ENCODE data around the gene SERPINI1.

SERPINI1 gene

DNA sequence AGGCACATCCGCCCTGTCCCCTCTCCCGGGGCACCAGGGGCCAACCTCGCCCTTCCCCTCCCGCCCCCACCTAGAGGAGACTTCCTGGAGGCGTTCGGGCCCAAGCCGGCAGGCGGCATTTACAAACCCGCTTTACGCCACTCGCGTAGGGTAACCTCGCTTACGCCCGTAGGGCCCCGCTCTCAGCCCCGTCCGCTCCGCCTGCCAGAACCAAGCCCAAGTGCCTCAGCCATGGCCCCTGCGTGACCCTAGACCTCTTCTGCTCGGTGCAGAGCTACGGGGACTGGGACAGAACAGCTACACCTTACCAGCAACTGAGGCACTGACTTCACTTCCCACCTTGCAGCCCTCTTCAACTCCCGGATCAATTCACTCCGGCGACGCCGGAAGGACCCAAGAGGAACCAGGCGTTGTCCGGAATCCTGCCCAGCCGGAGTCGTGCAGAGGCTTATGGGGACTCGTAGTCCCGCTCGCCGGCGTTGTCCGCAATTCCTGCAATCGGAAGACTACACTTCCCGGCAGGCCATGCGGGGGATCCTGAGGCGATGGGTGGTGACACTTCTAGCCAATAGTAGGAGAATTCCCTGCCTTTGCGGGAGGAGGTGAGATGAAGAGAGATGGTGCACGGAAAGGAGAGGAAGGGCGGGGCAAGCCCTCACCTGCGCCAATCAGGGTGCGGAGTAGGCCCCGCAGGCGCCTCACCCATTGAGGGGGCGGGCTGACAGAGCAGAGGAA is 856 bp upstream of the SERPINI1 start, which contains the start of gene PDCD10:
PDCD10 (minus strand) TSS at position 395 of the 735 bp plus-strand sequence. CDS start 14,735 bp downstream, outside the sequence.
- peak; percentile 98 for DNase-seq

DNA sequence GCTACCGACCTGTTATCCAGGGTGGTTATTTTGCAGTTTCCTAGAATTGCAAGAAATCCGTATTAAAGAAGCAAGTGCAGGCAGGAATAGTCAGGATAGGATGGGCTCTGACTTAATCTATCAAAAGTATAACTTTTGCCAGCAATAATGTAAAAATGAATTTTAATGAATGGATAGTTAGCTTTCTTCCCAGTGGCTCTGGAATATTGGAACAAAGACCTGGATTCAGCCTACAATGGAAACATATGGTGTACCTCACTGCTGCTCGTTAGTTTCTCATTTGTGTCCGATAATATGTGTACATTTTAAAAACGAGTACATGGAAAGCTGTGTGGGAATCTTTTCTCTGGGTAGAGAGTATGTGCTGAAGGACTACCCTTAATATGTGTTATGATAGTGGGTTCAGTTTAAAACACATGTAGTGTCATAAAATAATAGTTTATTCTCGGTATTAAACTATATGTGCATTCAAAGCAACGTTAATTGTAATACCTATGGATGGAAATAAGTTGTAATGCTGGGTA is 805 bp downstream of the SERPINI1 start:
- DNase-seq = no peak

DNA sequence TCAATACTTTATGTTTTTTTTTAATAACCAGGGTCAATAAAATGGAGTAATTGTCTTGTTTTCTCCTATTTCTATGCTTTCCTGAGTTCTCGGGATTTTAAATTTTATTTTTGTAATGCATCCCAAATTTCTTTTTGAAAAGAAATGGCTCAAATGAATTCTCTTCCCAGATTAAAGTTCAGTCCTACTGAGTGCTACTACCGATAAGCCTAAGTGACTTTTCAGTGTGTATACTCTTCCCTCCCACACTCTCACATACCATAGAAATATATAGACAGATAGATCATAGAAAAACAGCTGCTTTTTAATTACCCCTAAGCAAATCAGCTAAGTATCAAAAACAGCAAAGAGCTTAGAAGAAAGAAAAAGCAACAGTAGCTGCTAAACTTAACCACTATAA is 1.5 kb downstream of the SERPINI1 start:
- no peak for DNase-seq

DNA sequence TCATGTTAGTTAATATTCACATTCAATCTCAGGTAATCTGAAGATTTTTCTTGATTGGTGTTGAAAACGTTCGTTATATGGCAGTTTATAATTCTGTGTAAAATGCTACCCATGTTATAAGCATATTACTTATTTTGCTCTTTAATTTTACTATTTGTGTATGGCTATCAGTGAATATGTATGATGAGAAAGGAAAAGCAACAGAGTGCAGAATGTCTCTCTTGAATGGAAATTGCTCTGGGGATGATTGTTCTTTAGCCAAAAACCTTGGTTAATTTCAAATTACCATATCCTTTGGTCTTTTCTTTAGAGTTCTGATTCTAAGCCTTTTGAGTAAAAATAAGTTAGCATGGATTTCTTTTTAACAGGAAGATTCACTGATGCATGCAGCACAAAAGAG is 2.5 kb downstream of the SERPINI1 start:
- no peak for DNase-seq

DNA sequence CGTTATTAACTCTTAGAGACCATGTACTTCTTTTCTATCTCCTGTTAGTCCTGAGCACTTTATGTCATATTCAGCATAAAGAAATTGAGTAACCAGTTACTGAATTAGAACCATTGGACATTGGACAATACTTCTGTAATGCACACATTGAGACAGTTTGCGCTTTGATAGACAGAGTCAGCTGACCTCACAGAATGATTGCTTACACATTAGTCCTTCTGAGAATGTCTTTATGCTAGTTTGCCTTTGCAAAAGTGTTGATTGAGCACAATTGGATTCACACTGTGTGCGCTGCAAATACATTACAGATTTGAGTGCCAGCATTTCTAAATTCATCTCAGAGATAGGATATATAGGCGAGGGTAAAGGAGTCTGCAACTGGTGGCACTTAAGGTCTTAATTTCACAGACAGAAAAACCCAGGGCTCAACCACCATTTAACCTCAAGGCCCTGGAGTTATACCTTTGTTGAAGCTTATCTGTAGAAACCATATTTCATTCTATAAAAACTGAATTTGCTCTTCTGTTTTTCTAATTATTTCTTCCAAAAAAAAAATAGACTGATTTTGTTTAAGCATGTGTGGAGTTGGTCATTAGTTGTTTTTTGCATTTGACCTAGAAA is 3.8 kb downstream of the SERPINI1 start:
- DNase-seq = no peak

DNA sequence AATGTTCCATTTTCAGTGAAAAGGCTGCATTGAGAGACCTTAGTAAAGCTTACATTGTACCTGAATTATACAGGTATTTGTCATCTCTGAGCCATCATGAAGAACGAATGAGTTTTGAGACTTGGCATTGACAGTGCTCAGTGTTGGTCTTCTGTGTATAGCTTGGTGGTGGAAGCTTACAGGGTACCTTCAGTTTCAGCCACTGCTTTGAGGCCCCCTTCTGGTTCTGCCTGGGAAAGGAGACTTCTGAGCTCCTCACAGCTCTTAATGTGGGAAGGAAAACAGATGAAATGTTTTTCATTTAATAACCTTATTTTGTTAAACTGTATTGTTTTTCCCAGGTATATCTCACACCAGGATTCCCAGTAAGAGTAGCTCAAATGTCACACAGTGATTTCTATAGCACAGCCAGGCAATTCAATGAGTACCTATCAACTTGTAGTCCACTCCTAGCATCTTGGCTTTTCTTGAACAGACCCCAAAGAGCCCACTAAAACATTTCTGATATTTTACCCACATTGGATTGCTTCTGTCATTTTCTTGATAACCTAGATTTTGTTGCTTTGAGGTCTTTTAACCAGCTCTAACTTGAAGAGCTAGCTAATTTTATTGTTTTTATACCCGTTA is 5.6 kb downstream of the SERPINI1 start:
- DNase-seq = peak; percentile 23

DNA sequence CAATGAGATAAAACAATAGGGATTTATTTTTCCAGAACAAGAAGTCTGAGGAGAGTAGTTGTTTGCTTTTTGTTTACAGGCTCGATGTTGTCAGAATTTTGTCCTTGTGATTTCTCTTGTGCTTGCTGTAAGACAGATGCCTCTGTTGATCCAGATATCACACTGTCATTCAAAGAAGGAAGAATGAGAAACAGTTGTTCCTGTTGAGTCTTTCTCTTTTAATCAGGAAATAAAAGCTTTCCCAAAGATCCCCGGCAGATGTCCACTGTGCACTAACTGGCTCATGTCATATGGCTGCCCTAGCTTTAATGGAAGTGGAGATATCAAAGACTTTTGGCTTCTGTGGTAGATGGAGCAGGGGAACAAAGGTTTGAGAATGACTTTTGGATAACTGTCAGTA is 6.8 kb downstream of the SERPINI1 start:
- DNase-seq = no peak

DNA sequence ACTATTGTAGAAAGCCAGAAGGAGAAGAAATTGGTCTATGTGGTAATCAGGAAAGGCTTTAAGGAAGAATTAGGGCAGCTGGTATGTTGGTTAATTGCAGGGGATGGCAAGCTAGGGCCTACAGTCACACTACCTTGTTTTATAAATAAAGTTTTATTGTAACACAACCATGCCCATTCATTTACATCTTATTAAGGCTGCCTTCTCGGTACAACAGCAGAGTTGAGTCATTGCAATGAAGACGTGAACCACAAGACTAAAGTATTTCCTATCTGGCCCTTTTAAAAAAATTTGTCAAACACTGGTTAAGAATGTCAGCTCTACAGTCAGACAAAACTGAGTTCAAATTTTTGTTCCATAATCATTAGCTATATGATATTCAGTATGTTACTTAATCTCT is 8.3 kb downstream of the SERPINI1 start:
- DNase-seq = no peak

DNA sequence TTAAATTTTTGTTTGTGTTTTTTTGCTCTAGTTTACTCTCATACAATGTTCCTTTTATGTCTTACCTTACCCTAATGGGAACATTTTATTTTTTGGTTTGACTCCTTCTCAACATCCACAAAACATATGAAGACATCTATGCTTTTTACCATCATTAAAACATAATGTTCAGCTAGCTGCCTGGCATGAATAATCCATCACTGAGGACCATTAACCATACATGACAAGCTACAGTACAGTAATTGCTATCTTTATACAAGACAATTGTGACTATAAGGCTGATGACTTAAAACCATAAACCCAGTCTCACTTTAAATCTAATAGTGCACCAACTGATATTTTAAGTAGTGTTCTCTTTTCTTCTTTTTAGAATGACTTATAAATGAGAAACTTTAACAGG is 13.7 kb downstream of the SERPINI1 start:
- DNase-seq = no peak

DNA sequence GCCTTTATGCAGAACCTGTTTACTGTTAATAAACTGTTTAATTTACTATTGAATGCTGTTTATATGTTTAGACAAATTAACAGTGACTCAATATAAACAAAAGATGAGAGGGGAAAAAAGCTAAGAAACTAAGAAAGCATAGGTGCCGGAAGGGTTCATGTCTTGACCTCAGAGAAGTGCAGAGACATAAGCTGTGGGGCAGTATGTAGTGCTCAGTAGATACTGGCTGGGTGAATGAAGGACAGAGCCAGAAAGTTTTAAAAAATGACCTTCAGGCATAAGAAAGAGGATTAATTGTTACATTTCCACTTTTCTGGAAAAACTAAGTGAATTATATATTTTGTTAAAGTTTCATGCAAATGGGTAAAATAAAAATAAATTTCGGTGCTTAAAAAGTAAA is 14.2 kb downstream of the SERPINI1 start:
- no peak for DNase-seq

DNA sequence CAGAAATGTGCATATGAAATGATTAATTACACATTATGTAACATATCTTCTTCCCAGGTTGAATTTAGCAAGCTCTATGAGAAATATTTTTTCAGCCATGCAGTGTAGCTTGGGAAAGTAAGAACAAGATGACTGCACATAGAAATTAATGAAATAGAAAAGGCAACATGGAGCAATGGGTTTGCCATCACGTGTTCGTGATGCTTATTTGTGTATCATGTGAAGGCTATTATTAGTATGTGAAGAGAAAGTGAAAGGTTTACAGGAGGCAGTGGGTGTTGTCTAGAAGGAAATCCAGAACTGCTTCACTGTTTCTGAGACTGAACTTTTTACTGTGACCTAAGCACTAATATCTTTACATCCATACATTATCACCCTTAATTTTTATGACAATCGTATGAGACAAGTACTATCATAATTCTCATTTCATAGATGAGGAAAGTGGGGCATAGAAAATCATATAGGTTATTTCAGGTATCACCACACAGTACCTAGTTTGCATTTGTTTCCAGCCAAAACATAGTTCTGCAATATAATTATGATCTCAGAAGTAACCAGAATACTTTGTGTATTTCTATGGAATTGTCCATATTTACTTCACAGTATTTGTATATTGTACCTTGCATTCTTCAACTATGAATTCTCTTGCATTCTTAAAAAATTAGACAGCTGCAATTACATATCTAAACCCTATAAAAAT is 14.9 kb downstream of the SERPINI1 start:
- DNase-seq = no peak

DNA sequence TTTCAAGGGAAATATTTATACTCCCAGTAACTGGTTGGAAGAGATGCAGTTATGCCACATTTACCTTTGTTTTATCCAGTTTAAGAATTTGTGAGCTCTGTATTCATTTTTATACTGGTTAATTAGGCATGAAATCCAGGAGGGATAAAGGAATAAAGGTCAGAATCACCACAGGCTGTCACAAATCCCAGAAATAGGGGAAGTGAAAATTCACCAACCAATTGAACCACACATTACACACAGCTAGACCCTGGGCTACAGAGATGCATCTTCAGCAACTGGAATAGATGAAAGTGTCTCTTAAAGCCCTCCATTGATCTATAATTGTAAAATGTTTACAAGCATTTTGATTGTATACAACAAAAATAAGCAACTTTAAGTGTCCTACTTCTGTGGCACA is 18.5 kb downstream of the SERPINI1 start:
- no peak for DNase-seq

DNA sequence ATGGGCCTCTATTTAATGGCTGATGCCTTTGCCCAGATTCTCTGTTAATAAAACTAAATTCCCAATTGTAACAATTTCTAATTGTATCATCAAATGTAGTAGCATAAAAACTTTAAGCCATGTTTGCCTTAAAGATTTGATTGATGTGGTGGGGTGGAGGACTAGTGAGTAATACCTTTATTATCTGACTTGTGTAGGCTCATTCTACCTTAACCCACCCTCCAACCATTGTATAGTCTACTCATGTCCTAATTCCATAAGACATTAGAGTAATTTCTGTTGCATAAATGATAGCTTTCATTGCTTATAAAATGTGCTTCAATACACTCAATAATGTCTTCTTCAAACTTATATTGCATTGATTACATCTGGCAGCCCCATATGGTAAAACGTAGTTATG is 25.8 kb downstream of the SERPINI1 start:
- no peak for DNase-seq

DNA sequence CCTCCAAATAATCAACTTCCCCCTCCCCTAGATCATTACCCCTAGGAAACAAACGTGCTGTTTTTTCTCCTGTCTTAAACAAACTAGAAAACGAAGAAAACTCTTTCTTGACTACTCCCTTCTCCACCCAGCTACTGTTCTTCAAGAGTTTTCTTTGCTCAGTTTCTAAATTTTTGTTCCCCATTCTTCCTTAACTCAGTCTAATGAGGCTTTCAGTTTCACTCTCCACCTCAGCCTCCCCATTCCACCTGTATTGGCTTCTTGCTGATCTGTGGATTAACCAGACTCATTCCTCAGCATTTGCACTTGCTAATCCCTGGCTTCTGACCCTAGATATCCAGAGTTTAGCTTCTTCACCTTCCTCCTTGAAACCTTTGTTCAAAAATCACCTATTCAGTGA is 26.8 kb downstream of the SERPINI1 start:
- no peak for DNase-seq

DNA sequence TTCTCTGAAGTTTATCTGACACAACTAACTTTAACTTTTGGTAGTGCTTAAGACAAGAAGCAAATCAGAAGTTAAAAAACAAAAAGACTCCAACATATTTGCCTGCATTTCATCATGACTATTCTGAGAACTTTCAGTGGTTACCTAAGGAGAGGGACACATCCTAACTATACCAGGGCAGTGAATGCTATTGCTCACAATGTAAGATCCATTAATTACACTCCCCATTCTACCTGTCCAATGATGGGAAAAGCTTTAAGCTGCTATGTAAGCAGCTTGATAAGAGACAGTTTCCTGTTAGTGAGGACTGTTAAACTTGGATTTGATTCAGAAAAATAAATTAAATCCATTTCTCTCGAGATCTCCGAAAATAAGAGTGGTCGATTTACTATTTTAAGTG is 37.5 kb downstream of the SERPINI1 start:
- no peak for DNase-seq

DNA sequence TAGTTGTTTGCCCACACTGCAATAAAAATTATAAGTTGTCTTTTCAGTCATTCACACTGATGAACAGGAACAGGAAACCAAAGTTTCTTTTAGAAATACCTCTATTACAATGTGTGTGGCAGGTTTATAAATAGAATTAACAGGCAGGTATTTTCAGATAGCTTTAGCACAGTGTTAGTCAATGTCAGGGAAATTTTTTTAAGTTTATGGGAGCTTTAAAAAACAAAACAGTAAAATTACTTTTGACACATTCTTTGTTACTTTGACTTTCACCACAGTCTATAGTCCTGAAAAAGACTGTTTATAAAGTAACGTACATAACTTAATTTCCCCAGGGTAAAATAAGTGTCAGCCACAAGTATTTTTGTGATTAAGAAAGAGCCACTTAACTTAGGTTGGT is 38.1 kb downstream of the SERPINI1 start:
- no peak for DNase-seq

DNA sequence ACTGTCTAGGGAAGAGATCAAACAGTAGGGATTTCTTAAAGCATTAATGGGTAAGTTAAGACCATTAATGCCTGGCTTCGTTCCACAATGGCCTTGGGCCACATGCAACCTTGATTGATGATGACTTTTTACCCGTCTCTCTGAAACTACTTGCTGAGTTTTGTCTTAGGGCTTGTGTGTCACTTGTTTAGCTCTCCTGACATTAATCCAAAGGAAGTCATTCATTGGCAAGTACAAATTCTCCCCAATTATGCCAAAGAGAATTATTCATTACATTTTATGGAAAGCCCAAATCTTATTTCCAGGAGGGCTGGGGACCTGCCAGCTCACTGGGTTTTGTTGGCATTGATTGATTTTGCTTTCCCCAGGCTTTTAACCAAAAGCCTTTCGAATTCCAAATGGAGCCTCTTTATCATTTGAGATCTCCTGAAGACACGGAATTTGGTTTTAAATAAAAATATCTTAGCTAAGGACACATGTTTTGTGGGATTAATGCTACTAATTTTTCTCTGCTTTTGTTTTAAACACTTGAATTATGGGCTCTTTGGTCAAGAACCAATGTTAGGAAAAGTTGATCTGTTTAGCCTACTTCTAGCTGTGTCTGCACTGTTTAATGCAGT is 40.7 kb downstream of the SERPINI1 start:
- no peak for DNase-seq

DNA sequence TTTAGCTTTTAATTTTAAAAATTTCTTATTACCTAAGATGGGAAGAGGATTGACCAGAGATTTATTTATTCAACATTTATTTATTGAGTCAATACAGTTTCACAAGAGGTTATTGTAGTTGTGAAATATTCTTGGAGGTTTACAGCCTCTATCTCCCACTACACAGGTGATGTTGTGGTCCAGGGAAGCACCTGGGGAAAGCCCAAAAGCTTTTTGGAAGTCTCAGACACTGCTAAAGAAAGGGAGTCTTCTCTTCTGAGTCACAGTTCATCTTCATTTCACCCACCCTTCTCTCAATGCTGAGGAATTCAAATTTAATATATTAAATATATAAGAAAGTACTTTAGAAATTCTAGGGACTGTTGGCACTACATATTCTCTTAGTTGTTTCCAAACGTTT is 41.8 kb downstream of the SERPINI1 start:
- DNase-seq = no peak

DNA sequence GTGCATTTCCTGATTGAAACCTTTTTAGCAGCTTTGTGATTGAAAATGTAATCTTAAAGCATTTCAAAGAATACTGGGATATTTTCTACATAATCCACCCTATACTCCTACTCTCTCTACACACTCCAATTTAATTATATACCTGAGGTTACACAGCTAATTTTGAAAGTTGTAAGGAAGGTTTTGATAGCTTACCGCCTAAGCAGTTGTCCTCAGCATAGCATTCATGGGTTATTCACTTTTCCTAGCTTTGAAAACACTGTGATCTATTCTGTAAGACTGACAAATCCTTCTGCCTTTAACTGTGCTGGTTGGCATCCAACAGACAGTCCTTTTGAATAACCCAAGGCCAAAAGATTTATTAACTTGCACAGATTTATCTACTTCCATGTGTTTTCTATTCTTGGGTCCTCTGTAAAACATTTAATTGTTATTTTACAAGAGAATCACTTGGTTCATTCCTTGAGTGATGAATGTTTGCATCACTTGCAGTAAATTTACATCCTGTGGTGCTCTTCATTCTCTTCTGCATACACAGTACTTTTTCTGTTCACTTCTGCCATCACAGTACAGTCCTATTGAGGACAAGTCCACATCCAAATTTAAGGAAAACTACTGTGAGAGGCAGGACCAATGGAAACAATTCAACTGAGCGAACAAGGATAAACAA is 44.8 kb downstream of the SERPINI1 start:
- no peak for DNase-seq

DNA sequence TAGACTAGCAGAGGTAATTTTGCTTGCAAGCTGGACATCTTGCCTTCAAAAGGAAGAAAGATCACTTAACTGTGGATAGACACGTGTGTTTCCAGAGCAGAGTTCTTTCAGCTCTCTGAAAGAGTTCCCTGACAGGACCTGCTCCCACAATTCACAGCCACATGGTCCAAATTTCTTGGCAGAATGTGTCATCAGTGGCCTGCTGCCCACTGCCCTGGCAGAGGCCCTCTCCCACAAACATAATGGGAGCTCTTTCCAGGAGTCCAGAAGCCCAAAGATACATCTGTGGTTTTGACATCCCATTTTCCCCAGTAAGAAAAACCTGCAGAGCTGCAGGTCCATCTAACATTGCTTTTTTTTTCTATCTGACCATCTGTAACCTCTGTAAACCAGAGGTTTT is 48.3 kb downstream of the SERPINI1 start:
- DNase-seq = no peak

DNA sequence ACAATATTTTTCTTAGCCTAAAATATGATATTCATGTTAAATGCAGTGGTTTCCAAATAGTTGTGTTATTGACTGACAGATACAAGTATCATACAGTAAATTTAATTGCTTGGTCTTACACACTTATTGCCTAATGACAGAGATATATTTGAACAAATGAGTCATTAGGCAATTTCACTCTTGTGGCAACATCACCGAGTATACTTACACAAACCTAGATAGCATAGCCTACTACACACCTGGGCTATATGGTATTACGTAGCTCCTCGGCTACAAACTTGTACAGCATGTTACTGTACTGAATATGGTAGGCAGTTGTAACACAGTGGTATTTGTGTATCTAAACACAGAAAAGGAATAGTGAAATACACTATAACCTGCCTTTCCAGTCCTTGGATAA is 50.3 kb downstream of the SERPINI1 start:
- DNase-seq = no peak

DNA sequence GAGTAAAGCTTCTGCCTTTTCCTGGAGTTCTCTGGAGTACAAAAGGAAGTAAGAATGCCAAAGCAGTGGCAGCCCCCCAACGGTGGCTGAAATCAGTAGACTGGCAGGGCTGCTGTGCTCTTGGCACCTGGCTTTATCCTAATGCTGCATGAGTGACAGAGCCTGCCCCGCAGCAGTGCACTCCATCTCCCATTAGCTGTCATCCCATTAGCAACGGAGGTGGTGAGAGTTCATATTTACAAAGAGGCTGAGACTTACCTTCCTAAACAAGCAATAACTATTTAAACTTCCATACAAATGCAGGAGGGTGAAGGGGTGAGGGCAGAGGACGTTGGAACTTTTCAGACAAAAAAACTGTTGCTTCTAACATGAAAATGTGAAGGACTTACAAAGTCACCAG is 51.9 kb downstream of the SERPINI1 start:
- no peak for DNase-seq

Measured in fibroblast of skin of right biceps (primary cell).